Activated CD4-positive, alpha-beta T cell treated with anti-CD3 and anti-CD28 coated beads, Interleukin-2, amount 50 U/mL, for 48 hours (primary cell): ENCODE data around the gene CIITA.
A peak's percentile ranks its signal among the peaks of the same experiment; 100 is the strongest.

Source experiments
- DNase-seq, 2 experiments: peaks; one replicate each; pipeline ENCODE4 v3.0.0-alpha.2; 2020

Gene CIITA

GRCh38 chr16:10879681-10880589 is 2.9 kb downstream of the CIITA start:
- no peak for DNase-seq

- DNase-seq: no peak
These were observed 3.8 kb downstream of the CIITA start for GRCh38 chr16:10880594-10881452.

DNA sequence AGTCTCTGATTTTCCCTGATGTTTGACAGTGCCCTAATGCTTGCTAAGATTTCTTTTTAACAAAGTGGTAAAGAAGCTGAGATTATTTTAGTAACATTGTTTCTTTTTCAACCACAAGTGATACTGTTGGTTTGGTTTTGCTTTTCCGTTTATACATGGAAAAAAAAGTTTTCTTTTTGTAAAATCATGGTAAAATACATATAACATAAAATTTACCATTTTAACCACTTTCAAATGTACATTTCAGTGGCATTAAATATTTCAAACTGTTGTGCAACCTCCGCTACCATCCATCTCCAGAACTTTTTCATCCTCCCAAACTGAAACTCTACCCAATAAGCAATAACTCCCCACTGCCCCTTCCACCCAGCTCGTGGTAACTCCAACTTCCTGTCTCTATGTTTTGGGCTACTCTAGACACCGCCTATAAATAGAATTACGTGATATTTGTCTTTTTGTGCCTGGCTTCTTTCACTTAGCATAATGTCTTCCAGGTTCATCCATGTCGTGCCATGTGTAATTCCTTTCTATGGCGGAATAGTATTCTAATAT is 4.6 kb downstream of the CIITA start:
- no peak for DNase-seq

- DNase-seq: no peak
These were observed 6.0 kb downstream of the CIITA start for GRCh38 chr16:10883004-10883403.

- no peak for DNase-seq
These were observed 8.2 kb downstream of the CIITA start for GRCh38 chr16:10885246-10885645.

GRCh38 chr16:10888320-10888937 is 11.4 kb downstream of the CIITA start:
- DNase-seq: no peak

DNA sequence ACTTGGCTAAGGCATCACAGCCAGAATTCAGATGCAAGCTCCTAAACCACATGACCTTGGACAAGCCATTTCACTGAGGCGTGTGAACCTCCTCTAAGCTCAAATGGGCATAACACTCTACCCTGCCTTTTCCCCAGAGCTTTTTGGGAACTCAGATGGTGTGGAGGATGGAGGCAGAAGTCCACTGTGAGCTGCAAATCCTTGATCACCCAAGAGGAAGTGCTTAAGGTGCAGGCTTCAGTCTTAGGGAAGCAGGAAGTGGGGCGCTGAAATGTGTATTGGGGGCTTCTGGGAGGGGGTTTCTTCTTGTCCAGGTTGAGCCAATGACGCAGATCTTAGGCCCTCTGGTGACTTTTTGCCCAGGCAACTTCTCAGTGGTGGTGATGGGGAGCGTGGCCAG is 12.9 kb downstream of the CIITA start:
- no peak for DNase-seq

- no peak for DNase-seq
These were observed 15.8 kb downstream of the CIITA start for GRCh38 chr16:10892782-10893318.

DNA sequence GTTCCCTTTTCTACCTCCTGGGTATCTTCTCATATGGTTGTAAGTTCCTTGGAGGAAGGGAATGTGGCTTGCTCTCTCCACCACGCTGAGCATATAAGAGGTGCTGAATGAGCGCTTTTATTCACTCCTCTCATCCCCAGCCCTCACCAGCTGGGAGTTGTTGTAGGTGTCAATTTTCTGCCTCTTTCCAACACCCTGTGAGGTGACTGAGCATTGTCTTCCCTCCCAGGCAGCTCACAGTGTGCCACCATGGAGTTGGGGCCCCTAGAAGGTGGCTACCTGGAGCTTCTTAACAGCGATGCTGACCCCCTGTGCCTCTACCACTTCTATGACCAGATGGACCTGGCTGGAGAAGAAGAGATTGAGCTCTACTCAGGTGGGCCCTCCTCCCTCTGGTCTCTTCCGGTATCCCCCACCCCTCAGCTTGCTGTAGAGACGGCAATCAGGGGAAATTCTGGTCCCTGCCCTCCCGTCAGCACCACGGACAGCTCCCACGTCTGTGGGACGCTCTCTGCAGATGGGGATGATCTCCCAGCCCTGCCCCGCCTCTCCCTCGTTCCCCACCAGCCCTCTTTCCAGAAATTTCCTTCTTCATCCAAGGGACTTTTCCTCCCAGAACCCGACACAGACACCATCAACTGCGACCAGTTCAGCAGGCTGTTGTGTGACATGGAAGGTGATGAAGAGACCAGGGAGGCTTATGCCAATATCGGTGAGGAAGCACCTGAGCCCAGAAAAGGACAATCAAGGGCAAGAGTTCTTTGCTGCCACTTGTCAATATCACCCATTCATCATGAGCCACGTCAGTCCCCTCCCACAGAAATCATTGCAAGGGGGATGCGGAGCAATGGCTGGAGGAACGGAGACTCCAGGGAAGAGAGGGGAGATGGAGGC is 18.3 kb downstream of the CIITA start:
- DNase-seq: peak; percentile 40 to 48

DNA sequence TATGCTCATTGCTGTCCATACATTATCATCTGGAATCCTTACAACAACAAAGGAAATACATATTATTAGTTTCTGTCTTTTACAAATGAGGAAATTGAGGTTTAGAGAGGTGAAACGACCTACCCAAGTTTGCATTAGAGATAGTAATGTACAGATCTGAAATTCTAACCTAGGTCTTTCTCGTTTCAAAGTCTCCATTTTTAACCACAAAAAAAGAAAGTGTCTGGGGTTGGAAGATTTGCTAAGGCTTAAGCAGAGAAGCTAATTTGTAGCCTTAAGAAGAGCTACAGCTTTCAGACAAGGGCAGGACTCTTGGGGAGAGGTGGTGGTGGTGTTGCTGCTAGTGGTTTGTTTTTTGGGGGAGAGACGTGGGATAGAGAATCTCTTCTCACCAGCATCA is 19.2 kb downstream of the CIITA start:
- no peak for DNase-seq

GRCh38 chr16:10896723-10897122 is 19.7 kb downstream of the CIITA start:
- no peak for DNase-seq

DNA sequence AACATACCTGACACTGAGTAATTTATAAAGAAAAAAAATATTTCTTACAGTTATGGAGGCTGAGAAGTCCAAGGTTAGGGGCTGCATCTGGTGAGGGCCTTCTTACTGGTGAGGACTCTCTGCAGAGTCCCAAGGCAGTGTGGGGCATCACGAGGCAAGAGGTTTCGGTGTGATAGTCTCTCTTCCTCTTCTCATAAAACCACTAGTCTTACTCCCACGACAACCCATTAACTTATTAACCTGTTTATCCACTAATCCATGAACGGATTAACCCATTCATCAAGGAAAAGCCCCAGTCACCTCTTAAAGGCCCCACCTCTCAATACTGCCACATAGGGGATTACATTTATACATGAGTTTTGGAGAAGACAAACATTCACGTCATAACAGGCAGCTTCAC is 20.1 kb downstream of the CIITA start:
- DNase-seq: no peak

- no peak for DNase-seq
These were observed 26.0 kb downstream of the CIITA start for GRCh38 chr16:10902999-10903398.

GRCh38 chr16:10906482-10906881 is 29.5 kb downstream of the CIITA start:
- no peak for DNase-seq

GRCh38 chr16:10906914-10907756 is 30.1 kb downstream of the CIITA start:
- DNase-seq: no peak

DNA sequence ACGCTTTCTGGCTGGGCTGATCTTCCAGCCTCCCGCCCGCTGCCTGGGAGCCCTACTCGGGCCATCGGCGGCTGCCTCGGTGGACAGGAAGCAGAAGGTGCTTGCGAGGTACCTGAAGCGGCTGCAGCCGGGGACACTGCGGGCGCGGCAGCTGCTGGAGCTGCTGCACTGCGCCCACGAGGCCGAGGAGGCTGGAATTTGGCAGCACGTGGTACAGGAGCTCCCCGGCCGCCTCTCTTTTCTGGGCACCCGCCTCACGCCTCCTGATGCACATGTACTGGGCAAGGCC is 30.7 kb downstream of the CIITA start:
- no peak for DNase-seq

- DNase-seq: no peak
These were observed 34.3 kb downstream of the CIITA start for GRCh38 chr16:10911267-10911666.

DNA sequence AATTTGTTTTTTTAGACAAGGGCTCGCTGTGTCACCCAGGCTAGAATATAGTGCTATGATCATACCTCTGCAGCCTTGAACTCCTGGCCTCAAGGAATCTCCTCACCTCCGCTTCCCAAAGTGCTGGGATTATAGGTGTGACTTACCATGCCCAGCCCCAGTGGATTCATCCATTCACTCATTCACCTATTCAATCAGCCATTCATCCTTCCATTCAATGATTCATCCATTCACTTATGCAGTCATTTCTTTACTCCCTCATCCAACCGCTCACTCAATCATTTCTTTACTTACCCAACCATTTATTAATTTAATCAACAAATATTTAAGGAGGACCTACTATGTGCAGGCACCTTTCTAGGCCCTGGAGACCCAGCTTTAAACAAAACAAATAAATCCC is 39.5 kb downstream of the CIITA start:
- DNase-seq: no peak

DNA sequence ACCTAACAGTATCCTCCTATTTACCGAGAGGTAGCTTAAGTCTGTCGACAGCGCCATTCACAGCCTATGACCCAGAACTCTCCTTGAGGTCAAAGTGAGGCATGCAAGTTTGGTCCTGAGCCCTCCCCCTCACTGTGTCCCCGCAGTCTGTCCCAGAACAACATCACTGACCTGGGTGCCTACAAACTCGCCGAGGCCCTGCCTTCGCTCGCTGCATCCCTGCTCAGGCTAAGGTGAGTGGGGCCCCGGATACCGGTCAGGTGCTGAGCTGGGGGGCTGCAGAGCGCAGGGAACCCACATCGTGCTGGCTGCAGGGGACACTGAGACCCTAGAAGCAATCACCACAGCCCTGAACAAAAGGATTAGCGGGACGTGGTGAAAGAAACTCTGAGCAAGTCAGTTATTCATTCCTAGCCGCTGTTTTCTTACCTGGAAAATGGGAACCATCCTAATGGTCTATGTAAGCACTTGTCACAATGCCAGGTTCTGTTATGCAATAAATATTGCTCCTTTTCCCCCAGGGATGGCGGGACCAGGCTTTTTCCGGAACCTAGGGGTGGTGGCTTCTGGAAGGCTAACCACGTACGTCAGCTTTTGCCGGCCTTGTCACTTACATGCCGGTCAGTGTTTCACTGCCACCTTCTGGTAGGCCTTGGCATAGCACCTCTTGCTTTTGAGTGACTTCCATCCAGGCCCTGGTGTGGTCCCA is 41.4 kb downstream of the CIITA start:
- peak; percentile 94 to 96 for DNase-seq

- DNase-seq: no peak
These were observed 42.0 kb downstream of the CIITA start for GRCh38 chr16:10919003-10919351.
